Mononuclear cell (primary cell): ENCODE data around the gene KCNJ10. TPM values are rescaled to one million over a fixed set of nuclear protein-coding genes. Genes with fewer than 3 reads are reported as not detected.

Experiments used
- H3K27me3 ChIP-seq: 2 replicates; pipeline ENCODE4 v1.6.0; 2011; ENCODE audit warnings: low read length, control low read depth; ENCODE audit not compliant: insufficient read depth
- H3K4me1 ChIP-seq: 2 replicates; pipeline ENCODE4 v1.5.1; 2011; ENCODE audit warnings: mild to moderate bottlenecking, low read length, control low read depth; ENCODE audit not compliant: insufficient read depth
- H3K4me3 ChIP-seq: 2 replicates; pipeline ENCODE4 v1.5.1; 2011; ENCODE audit warnings: mild to moderate bottlenecking, low read length, moderate library complexity
- H3K9me3 ChIP-seq: 2 replicates; pipeline ENCODE4 v1.5.1; 2011; ENCODE audit warnings: low read depth, mild to moderate bottlenecking, control low read depth, low read length
- total RNA-seq: library from RNA; depleted of rRNA; stranded (reverse); fragments of >200 nt; gene quantifications from one replicate; pipeline ENCODE4 v1.2.3, GENCODE V29; 2012

Gene KCNJ10
- total RNA-seq, 1 donor = not detected

- Histone ChIP-seq H3K9me3 (no peaks in the 10 kb centered on the region), H3K4me1 (peaks cover 10% of the 10 kb centered on the region), H3K4me3 (no peak overlapping the region), H3K27me3 (peaks cover 3% of the 10 kb centered on the region)
Measured at GRCh38 chr1:159989581-159989980, 80.4 kb downstream of the KCNJ10 start.

- Histone ChIP-seq H3K4me1 (peaks cover 10% of the 10 kb centered on the region), H3K27me3 (peaks cover 9% of the 10 kb centered on the region), H3K4me3 (no peak overlapping the region)
Measured at GRCh38 chr1:159988006-159988405, 82.0 kb downstream of the KCNJ10 start.

GRCh38 chr1:159987186-159987585, 82.8 kb downstream of the KCNJ10 start:
- Histone ChIP-seq H3K27me3 (peaks cover 9% of the 10 kb centered on the region), H3K9me3 (no peaks in the 10 kb centered on the region), H3K4me3 (no peak overlapping the region), H3K4me1 (peaks cover 10% of the 10 kb centered on the region)

More at GRCh38 chr1:159988006-159988405, 82.0 kb downstream of the KCNJ10 start:
- H3K9me3 ChIP-seq = no peaks in the 10 kb centered on the region

GRCh38 chr1:159986531-159986930, 83.4 kb downstream of the KCNJ10 start:
- Histone ChIP-seq H3K4me3 (no peak overlapping the region), H3K4me1 (peaks cover 3% of the 10 kb centered on the region), H3K9me3 (no peaks in the 10 kb centered on the region), H3K27me3 (peaks cover 9% of the 10 kb centered on the region)

GRCh38 chr1:159986093-159986492, 83.9 kb downstream of the KCNJ10 start:
- Histone ChIP-seq H3K27me3 (peaks cover 9% of the 10 kb centered on the region), H3K4me1 (no peaks in the 10 kb centered on the region), H3K4me3 (no peak overlapping the region), H3K9me3 (no peaks in the 10 kb centered on the region)

GRCh38 chr1:159985473-159985872, 84.5 kb downstream of the KCNJ10 start:
- H3K27me3 ChIP-seq = peaks cover 9% of the 10 kb centered on the region
- H3K4me1 ChIP-seq = no peaks in the 10 kb centered on the region
- no peaks in the 10 kb centered on the region for H3K9me3 ChIP-seq
- H3K4me3 ChIP-seq = no peak overlapping the region

- H3K4me3 ChIP-seq = no peak overlapping the region
- peaks cover 9% of the 10 kb centered on the region for H3K27me3 ChIP-seq
- no peaks in the 10 kb centered on the region for H3K4me1 ChIP-seq
- H3K9me3 ChIP-seq = no peaks in the 10 kb centered on the region
Measured at GRCh38 chr1:159983681-159984080, 86.3 kb downstream of the KCNJ10 start.

GRCh38 chr1:159982280-159982679, 87.7 kb downstream of the KCNJ10 start:
- no peaks in the 10 kb centered on the region for H3K4me1 ChIP-seq
- H3K9me3 ChIP-seq = no peaks in the 10 kb centered on the region
- H3K27me3 ChIP-seq = peaks cover 9% of the 10 kb centered on the region
- H3K4me3 ChIP-seq = no peak overlapping the region

GRCh38 chr1:159981351-159982055, 88.5 kb downstream of the KCNJ10 start:
- H3K4me1 ChIP-seq = no peaks in the 10 kb centered on the region
- H3K9me3 ChIP-seq = no peaks in the 10 kb centered on the region
- no peak overlapping the region for H3K4me3 ChIP-seq
- peaks cover 8% of the 10 kb centered on the region for H3K27me3 ChIP-seq

- Histone ChIP-seq H3K4me3 (no peak overlapping the region), H3K27me3 (peaks cover 8% of the 10 kb centered on the region)
Measured at GRCh38 chr1:159980786-159981185, 89.2 kb downstream of the KCNJ10 start.

GRCh38 chr1:159980076-159980475, 89.9 kb downstream of the KCNJ10 start:
- peaks cover 8% of the 10 kb centered on the region for H3K27me3 ChIP-seq
- H3K9me3 ChIP-seq = no peaks in the 10 kb centered on the region
- H3K4me3 ChIP-seq = no peak overlapping the region
- no peaks in the 10 kb centered on the region for H3K4me1 ChIP-seq

More at GRCh38 chr1:159980786-159981185, 89.2 kb downstream of the KCNJ10 start:
- H3K4me1 ChIP-seq = no peaks in the 10 kb centered on the region
- no peaks in the 10 kb centered on the region for H3K9me3 ChIP-seq

GRCh38 chr1:159979257-159979656, 90.7 kb downstream of the KCNJ10 start:
- Histone ChIP-seq H3K4me1 (no peaks in the 10 kb centered on the region), H3K9me3 (no peaks in the 10 kb centered on the region), H3K4me3 (no peak overlapping the region), H3K27me3 (peaks cover 11% of the 10 kb centered on the region)

- Histone ChIP-seq H3K4me1 (no peaks in the 10 kb centered on the region), H3K4me3 (no peak overlapping the region), H3K9me3 (no peaks in the 10 kb centered on the region), H3K27me3 (peaks cover 5% of the 10 kb centered on the region)
Measured at GRCh38 chr1:159978107-159978398, 91.9 kb downstream of the KCNJ10 start.

GRCh38 chr1:159977364-159978106, 92.4 kb downstream of the KCNJ10 start:
- Histone ChIP-seq H3K27me3 (peaks cover 5% of the 10 kb centered on the region), H3K4me3 (no peak overlapping the region), H3K9me3 (no peaks in the 10 kb centered on the region), H3K4me1 (no peaks in the 10 kb centered on the region)

- no peak overlapping the region for H3K4me3 ChIP-seq
Measured at GRCh38 chr1:159974350-159974965, 95.5 kb downstream of the KCNJ10 start.

More at GRCh38 chr1:159974350-159974965, 95.5 kb downstream of the KCNJ10 start:
- no peaks in the 10 kb centered on the region for H3K9me3 ChIP-seq
- peaks cover 5% of the 10 kb centered on the region for H3K27me3 ChIP-seq
- no peaks in the 10 kb centered on the region for H3K4me1 ChIP-seq
